ENCODE data around the gene COA1. TPM values are rescaled to one million over a fixed set of nuclear protein-coding genes. Genes with fewer than 3 reads are reported as not detected.
"Not testable (repeated sequence)": the region's sequence is repeated elsewhere in the genome, so short reads cannot be mapped to it uniquely, and the experiment has no call there.

The COA1 gene
- total RNA-seq, 1 donor from 2014 or later, result 42.9 TPM

GRCh38 chr7:43692582-43693373, 36.5 kb downstream of the COA1 start:
- DNase-seq (ENCODE audit: low spot score), result no peak

DNA sequence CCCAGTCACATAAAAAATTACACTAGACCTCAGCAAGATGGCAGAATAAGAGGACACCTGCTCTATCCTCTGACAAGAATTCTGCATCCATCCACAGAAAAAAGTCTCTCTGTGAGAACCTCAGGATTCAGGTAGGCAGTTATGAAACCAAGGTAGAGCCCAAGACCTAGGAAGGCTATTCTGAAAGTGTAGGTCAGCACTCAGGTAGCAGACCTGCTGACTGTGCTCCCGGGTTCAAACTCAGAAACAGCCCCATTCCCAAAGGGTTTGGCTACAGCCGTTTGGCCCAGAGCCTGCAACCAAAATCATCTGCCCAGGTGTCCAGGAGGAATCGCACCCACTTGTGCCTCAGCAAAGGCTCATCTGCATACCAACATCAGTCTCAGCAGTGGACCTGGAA, 37.7 kb downstream of the COA1 start:
- no peak for DNase-seq (ENCODE audit: low spot score)

DNA sequence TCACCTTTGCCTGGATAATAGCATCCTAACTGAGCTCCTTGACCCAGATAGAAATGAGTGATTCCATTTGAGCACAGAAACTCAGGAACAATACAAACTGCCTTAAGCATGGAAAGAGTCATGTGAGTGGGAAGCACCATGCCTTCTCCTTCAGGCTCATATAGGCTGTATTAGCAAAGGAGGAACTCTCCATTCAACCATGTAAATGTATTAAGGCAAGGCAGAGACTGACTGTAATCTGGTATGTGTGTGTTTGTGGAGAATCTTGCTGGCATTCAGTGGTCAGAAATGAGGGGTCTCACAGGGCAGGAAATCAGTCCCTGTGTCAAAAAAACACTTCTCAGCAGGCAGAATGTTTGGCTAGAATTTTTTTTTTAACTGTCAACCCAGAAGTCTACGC, 40.2 kb downstream of the COA1 start:
- no peak for DNase-seq (ENCODE audit: low spot score)

DNA sequence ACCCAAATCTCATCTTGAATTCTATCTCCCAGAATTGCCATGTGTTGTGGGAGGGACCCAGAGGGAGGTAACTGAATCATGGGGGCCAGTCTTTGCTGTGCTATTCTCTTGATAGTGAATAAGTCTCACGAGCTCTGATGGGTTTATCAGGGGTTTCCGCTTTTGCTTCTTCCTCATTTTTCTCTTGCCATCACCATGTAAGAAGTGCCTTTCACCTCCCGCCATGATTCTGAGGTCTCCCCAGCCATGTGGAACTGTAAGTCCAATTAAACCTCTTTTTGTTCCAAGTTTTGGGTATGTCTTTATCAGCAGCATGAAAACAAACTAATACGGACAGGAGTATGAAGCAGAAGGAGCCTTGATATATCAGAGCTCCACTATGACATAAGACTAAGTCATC, 41.5 kb downstream of the COA1 start:
- not testable (repeated sequence) for DNase-seq (ENCODE audit: low spot score)

GRCh38 chr7:43686991-43687390, 42.3 kb downstream of the COA1 start:
- no peak for DNase-seq (ENCODE audit: low spot score)

GRCh38 chr7:43680736-43681135, 48.6 kb downstream of the COA1 start:
- no peak for DNase-seq (ENCODE audit: low spot score)

GRCh38 chr7:43679210-43680068, 49.9 kb downstream of the COA1 start:
- no peak for DNase-seq (ENCODE audit: low spot score)

- DNase-seq (ENCODE audit: low spot score), result no peak
Observed at GRCh38 chr7:43678315-43678714, 51.0 kb downstream of the COA1 start.

GRCh38 chr7:43677864-43678263, 51.5 kb downstream of the COA1 start:
- no peak for DNase-seq (ENCODE audit: low spot score)

DNA sequence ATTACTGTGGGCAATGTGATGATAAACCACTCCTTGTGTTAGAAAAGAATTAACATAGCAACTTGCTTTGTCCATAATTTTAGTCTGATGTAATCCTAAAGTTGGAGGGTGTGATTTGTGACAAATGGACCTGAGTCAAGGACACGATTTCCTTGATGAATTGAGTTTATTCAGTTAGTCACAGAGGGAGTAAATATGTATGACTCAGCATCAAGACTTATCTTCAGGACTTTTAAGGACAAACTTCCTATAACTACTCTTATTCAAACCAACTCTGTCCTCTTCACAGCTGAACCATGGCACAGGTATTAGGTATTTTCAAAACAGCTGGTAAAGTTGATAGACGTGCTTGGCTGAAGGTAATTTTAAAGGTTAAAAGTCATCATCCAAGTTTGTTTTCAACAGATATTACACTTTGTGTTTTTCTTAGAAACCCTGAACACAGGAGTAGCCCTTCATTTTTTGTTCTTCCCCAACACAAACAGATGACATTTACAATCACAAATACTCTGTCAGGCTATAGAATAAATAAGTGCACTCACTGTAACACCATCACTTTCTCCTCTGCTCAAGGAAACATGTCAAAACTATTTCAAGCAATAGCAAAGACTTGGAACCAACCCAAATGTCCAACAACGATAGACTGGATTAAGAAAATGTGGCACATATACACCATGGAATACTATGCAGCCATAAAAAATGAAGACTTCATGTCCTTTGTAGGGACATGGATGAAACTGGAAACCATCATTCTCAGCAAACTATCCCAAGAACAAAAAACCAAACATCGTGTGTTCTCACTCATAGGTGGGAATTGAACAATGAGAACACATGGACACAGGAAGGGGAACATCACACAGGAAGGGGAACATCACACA, 54.5 kb downstream of the COA1 start:
- DNase-seq (ENCODE audit: low spot score), result no peak

DNA sequence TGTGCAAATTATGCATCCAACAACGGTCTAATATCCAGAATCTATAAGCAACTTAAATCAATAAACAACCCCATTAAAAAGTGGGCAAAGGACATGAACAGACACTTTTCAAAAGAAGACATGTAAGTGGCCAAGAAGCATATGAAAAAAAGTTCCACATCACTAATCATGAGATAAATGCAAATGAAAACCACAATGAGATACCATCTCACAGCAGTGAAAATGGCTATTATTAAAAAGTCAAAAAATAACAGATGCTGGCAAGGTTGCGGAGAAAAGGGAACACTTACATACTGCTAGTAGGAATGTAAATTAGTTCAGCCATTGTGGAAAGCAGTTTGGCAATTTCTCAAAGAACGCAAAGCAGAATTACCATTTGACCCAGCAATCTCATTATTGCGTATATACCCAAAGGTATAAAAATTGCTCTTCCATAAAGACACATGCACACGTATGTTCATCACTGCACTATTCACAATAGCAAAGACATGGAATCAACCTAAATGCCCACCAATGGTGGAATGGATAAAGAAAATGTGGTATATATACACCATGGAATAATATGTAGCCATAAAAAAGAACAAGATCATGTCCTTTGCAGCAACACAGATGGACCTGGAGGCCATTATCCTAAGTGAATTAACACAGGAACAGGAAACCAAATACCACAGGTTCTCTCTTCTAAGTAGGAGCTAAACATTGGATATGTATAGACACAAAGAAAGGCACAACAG, 55.9 kb downstream of the COA1 start:
- not testable (repeated sequence) for DNase-seq (ENCODE audit: low spot score)

DNA sequence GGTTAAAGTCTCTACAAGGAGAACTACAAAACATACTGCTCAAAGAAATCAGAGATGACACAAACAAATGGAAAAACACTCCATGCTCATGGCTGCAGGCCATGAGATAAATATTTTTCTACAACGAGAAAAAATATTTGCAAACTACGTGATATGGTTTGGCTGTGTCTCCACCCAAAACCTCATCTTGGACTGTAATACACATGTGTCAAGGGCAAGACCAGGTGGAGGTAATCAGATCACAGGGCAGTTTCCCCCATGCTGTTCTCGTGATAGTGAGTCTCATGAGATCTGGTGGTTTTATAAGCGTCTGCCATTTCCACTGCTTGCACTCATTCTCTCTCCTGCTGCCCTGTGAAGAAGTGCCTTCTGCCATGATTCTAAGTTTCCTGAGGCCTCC, 57.8 kb downstream of the COA1 start:
- no peak for DNase-seq (ENCODE audit: low spot score)

GRCh38 chr7:43669286-43670081, 59.8 kb downstream of the COA1 start:
- no peak for DNase-seq (ENCODE audit: low spot score)

GRCh38 chr7:43668035-43668434, 61.3 kb downstream of the COA1 start:
- no peak for DNase-seq (ENCODE audit: low spot score)

- DNase-seq (ENCODE audit: low spot score), result no peak
Observed at GRCh38 chr7:43666938-43667337, 62.4 kb downstream of the COA1 start.

DNA sequence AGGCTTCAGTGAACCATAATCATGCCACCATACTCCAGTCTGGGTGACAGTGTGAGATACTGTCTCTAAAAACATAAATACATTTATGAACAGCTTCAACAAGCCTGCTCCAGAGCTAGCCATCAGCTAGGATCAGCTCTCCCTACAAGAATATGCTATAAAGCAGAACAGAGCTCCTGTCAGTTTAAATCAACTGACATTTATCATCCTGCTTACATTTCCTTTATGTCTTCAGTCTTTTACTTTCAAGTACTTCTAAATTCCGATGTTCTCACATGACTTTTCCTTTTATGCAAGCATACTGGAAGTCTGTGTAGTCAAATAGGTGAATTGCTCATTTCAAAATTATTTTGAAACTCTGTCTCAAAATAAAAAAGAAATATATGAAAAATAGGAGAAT, 64.6 kb downstream of the COA1 start:
- DNase-seq (ENCODE audit: low spot score), result no peak

DNA sequence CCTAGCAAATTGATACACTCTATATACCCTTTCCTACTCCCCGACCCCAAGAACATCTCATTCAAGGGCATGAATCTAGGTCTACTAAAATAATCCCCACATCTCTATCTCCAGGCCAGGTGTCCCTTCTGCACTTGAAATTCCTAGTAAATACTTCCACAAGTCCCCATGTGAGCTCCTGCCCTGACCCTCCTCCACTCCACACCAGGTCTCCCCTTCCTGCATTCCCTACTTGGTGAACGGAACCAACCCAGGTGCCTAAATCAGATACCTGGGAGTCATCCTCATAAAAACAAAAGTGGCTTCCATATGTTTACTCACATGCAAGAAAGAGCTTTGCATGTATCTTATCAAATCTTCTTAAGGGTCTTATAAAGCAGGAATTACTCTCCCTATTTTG, 69.2 kb downstream of the COA1 start:
- no peak for DNase-seq (ENCODE audit: low spot score)

- DNase-seq (ENCODE audit: low spot score), result no peak
Observed at GRCh38 chr7:43659549-43659896, 69.8 kb downstream of the COA1 start.

DNA sequence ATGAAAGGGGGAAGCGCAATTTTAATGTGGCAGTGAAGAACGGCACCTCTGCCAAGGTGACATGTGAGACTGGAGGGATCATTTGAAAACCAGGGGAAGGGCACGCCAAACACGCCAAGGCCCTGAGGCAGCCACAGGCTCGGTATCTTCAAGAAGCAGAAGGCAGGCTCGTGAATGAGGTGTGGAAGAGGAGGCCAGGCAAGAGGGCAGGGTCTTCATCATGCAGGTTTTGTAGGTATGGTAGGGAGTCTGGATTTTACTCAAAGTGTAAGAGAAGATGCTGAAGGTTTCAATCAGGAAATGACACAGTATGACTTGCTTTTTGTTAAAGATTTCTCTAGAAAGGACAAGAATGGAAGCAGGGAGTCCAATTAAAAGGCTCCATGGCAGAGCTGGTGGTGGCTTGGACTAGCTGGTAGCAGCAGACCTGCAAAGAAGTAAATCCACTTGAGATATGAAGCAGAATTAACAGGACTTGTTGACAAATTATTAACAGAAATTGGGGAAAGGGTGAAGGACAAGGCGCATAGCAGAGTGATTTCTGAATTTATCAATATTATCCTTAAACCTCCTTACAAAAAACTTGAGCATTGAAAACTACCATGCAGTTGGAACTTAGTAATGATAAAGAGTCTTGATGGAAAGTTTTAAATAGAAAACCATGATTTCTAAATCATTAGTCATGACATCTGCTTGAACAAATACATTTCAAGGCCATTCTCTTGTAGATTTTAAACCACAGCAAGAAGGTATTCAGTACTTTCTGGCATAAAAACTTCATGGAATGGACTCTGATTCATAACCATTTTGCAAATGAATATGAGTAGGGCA, 70.4 kb downstream of the COA1 start:
- no peak for DNase-seq (ENCODE audit: low spot score)

All from mesenteric fat pad (tissue), 1 donor.